ENCODE measurements around the gene PSMD12.
"Not testable (repeated sequence)": the region's sequence is repeated elsewhere in the genome, so short reads cannot be mapped to it uniquely, and the experiment has no call there.

Gene PSMD12

DNA sequence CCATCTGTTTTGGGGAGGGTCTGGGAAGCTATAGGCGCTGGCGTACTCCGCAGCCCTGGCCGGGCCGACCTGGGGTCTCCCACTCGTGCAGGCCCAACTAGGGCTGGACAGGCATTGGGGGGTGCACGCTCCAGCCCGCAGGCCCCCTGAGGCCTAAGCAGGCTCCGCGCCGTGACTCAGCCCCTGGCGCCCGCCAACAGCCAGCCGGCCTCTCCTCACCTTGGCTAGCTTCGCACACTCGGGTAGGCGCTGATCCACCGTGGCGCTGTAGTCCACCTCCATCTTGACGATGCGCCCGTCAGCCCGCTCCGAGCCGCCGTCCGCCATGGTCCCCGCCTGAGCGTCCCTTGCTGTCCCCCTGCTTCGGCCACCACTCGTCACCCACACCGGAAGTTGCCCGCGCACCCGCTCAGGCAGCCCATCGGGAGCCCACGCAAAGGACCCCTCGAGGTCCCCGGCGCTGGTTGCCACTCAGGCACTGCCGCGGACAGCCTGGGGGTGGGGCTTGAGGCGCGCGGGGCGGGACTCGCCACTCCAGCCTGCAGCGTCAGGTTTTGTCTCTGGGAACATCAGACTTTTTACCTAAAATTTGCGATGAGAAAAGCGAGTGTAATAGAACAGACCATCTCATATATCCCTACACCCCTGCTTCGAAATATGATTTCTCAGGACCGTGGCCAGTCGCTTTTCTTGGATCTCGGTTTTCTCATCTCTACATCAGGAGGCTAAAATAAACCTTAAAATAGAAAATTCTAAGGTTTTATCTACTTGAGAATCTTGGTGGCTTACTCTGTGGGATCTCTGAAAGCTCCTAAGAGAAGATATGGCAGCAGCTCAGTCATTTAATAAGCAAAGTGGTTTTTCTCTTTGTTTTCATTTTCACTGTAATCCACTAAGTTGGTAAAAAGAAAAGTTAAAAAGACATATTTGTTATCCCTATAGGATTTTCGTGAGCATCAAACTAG, at the start of gene PSMD12:
TSS of gene PSMD12 (minus strand) at position 385 of the 965 bp plus-strand sequence. CDS start at position 327, 58 bp downstream.
- DNase-seq = peak; percentile 84

DNA sequence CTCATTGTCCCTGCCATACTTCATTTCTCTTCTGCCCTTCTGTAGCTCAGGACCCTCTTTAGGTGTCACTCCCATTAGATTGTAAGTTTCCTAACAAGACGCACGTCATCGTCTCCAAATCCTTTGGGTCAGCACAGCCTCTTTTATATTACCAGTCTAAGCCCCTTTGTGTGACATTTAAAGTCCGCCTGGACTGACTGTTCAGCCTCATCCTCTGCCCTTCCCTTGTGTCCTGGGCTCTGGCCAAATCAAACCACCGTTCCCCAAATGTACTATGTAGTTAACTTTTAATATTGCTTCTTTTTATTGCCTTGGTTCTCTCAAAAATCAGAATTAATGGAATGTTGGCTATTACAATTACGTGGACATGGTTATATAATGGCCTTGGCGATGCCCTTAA, 48.9 kb upstream of the PSMD12 start:
- DNase-seq = no peak

DNA sequence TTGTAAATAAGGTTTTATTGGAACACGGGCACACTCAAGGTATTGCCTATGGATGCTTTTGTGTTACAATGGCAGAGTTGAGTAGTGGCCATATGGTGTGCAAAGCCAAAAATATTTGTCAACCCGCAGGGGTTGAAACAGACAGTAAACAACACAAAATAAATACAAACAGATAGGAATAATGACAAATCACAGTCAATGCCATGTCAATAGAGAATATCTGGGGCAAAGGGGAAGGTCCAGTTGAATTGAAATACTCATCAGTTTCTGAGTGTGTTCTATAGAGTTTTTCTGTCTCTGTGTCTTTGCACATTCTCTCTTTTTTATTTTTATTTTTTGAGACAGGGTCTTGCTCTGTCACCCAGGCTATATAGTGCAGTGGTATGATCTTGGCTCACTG, 48.2 kb upstream of the PSMD12 start:
- no peak for DNase-seq

DNA sequence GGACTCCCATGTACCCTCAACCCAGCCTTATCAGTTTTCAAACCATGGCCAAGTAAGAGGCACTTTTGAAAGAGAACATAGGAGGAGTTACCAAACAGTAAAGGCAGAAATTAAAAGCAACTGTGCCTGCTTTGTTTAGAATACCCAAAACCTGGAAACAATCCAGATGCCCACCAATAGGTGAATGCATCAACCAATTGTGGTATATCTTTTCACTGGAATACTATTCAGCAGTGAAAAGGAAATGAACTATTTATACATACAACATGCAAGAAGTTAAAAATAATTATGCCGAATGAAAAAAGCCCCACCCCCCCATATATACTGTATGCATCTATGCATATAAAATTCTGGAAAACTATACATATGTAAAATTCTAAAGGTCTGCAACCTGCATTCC, 47.8 kb upstream of the PSMD12 start:
- DNase-seq = no peak

DNA sequence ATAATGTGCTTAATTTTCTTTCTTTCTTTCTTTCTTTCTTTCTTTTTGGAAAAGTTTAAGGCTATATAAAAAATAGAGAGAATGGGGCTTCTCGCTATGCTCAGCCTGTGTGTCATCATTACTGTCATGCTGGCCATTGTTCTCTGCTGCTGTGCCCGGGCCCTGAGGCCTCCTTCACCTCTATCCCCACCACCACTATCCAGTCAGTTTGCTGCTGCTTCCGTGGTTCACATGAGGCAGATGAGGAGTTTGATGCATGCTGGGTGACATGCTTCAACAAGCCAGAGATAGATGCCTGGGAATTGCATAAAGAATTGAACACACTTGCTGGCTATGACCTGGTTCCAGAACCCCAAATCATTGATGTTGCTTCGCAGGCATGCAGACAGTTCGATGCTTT, 47.0 kb upstream of the PSMD12 start:
- no peak for DNase-seq

DNA sequence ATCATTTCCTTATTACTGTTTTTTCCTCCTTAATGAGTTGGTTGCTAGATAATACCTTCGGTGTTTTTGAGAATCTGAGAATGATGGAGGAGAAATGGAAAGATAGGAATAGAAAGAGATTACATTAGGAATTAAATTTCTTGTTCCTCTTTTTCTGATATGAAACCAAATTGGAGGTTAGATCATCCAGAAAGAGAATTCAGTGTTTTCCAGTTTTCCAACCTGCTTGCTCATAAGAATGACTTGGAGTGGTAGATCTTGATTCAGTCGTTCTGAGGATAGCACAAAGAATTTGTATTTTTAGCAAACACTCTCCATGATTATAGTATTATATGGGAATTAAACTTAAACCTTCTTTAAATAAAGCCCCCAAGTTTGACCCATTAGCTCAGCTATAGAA, 46.6 kb upstream of the PSMD12 start:
- no peak for DNase-seq

DNA sequence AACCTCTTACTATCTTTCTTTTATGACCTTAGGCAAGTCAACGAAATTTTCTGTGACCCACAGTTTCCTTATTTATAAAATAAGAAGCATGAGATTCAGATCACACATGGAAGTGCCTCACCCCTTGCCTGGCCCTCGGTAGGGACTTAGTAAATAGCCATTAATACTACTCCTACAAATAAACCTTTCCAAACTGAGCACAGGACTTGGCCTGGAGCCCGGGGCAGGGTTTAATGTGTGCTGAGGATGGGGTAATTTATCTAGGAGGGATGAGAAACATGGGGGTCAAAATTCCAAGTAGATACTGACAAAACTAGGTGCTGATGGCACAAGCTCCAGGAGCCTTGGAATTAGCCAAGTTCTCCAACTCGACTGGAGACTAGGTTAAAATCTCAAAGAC, 45.7 kb upstream of the PSMD12 start:
- no peak for DNase-seq

DNA sequence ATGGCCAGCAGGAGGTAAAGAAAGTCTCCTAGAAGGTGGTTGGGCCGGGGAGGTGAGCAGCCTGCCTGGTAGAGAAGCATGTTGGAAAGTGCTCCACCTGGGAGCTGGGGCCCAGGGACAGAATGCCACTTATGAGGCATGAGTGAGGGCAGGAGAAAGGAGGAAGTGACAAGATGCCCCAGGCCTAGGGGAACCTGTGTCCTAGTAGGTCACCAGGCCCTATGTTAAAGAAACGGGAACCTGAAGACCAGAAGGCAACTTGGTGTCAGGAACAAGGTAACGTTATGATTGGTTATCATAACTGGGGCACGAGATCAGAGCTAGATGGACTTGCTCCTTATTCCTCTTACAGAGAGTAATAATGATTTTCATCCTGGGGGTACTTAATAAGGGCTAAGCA, 45.0 kb upstream of the PSMD12 start:
- DNase-seq = no peak

DNA sequence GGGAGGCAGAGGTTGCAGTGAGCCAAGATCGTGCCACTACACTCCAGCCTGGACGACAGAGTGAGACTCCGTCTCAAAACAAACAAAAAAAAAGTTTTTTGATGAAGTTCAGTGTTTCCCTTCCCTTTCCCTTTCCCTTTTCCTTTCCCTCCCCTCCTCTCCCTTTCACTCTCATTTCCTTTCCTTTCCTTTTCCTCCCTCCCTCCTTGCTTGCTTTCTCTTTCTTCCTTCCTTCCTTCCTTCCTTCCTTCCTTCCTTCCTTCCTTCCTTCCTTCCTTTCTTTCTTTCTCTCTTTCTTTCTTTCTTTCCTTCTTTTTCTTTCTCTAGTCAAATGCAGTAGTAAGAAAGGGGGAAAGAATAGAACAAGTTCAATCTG, 42.1 kb upstream of the PSMD12 start:
- not testable (repeated sequence) for DNase-seq

DNA sequence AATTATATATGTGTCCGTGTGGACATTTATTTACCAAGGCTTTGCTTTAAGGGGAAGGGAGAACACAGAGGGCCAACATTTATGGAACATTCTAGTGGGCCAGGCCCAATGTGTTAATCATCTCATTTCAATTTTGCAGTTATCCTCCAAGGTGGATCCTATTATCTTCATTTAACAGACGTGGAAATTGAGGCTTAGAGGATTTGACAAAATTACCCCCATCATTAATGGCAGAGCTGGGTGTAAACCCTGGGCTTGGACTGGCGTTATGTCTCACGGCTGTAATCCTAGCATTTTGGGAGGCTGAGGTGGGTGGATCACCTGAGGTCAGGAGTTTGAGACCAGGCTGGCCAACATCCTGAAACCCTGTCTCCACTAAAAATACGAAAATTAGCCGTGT, 37.1 kb upstream of the PSMD12 start:
- DNase-seq = no peak

DNA sequence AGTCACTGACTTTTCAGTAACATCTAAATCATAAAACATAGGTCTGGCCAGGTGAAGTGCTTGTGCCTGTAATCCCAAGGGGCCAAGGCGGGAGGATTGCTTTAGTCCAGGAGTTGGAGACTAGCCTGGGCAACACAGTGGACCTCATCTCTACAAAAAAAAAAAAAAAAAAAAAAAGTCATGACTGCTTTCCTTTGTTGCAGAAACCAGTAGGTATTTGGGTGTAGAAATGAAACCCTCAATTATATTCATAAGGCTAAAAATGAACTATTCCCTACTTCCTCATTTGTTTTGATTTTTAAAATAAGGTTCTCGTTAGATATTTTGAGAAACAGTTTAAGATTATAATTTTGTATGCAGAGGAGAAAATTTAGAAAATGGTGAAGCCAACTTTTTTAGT, 36.7 kb upstream of the PSMD12 start:
- DNase-seq = no peak

DNA sequence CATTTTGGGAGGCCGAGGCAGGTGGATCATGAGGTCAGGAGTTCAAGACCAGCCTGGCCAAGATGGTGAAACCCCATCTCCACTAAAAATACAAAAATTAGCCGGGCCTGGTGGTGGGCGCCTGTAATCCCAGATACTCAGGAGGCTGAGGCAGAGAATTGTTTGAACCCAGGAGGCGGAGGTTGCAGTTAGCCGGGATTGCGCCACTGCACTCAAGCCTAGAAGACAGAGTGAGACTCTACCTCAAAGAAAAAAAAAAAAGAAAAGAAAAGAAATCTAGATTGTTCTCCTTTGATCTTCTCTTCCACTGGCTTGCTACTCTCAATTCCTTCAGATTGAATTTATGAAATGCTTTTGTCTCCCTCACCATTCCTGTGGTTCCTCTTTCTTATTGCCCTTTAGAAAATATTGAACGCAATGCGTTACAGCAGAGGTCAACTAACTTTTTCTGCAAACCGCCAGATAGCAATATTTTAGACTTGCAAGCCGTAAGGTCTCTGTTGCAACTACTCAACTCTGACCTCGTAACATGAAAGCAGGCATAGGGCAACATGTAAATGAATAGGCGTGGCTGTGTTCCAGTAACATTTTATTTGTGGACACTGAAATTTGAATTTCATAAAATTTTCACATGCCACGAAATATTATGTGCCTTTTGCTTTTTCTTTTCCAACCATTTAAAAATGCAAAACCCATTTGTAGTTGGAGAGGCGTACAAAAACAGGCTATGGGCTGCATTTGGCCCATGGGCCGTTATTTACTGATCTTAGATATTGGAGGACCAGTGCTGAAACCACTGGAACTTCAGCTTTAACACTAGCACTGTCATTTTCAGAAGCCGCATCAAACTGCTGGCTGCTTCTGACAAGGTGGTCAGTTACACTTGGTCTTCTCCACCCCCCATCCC, 35.5 kb upstream of the PSMD12 start:
- no peak for DNase-seq

DNA sequence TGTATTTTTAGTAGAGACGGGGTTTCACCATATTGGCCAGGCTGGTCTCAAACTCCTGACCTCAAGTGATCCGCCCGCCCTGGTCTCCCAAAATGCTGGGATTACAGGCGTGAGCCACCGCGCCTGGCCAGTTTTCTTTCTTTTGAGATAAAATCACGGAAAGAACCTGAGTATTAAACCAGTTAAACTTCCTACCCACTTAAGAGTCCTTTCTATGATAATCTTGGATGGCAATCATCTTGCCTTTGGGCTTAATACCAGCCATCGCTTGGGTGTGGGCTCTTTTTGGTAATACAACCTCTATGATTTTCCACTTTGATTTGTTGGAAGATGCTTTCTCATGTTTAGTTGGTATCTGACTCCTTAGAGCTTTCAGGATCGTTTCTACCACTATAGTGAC, 34.7 kb upstream of the PSMD12 start:
- no peak for DNase-seq

DNA sequence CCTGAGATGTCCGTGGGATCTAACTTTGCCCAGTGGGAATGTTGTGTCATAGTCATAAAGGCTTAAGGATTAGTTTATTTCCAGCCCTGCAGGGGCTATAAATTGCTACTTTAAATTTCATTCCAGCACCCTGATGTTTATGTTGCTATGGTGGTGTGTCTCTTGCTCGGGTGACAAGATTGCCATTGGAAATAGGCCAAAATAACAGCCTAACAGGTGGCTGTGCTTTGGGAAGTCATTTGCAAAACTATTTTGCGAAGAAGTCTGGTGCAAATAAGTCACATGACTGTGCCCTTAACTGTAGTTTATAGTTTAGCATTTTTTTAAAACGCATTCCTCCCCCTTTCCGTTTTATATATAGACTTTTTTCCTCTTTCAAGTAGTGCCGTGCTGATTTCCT, 33.8 kb upstream of the PSMD12 start:
- peak; percentile 15 for DNase-seq

DNA sequence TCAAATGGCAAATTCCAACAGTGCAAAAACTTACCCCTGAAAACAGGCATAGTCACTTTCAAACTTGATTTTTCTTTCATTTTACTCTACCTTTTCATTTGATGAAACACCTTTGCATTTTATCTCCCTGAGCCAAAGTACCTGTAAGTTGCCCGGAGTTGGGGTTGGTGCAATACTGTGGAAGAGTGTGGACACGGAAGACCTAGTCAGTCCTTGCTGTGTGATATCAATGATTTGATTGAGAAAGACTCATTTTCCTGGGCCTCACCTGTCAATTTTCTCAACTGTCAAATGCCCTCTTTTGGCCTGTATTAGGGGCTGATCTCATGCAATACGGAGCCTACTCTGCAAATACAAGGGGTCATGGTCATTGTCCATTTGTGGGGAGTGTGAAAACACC, 33.3 kb upstream of the PSMD12 start:
- no peak for DNase-seq

DNA sequence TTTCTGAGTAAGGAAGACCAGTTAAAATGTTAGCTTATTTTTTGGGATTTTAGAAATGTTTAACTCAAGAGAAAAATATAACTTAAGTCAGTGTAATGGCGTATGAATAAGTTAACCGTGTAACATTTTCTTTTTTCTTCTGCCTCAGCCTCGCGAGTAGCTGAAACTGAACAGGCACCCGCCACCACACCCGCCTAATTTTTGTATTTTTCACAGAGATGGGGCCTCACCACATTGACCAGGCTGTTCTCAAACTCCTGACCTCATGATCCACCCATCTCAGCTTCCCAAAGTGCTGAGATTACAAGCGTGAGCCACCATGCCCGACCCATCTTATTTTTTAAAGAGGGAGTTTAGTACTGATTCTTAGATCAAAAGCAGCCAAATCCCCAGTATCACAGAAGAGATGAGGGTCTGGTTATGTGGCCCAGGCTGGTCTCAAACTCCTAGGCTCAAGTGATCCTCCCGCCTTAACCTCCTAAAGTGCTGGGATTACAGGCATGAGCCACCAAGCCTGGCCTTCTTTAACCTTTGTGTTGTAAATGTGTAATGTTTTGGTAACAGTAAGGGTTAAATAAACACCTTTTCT, 27.5 kb upstream of the PSMD12 start:
- DNase-seq = no peak

DNA sequence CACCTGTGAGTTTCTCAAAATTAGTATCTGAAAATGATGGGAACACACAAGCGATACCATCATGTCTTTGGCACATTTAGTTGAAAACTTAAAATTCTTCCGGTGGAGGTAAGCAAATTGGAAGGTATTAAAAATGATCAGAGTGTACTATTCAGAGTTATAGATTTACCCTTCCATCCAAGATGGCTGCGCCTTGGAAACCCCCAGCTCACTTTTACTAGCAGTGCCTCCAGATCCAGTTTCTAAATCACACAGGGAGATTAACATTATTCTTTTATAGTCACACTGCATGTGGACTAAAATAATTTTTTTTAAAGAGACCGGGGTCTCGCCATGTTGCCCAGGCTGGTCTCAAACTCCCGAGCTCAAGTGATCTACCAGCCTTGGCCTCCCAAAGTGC, 25.7 kb upstream of the PSMD12 start:
- DNase-seq = no peak

DNA sequence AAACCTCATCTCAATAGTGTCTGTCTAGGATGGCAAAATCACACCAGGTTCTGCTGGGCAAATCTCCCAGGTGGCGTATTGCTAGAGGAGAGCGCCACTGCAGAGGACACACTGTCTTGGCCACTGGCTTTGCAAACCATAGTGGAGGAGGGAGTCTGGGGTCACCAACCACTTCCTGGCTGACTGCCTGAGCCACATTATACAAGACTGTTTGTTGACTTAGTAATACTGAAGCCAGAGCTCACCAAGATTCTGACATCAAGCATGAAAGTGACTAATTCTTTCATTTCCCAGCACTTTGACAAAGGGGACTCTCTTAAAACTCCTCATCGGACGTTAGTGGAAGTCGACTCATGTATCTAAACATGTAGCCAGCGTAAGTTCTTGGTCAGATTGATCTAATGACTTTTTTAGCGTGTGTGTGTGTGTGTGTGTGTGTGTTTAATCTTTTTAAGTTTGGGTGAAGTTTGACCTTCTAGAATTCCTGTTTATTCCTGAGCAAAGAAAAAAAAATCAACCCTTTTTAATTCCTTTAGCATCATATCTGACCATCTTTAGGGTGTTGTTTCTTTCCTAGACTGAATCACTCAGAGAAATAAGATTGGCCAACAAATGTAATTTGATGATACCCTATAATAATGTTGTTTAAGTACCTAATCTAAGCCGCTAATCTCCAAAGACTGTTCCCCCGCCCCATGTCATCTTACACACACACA, 24.4 kb upstream of the PSMD12 start:
- DNase-seq = peak; percentile 53

DNA sequence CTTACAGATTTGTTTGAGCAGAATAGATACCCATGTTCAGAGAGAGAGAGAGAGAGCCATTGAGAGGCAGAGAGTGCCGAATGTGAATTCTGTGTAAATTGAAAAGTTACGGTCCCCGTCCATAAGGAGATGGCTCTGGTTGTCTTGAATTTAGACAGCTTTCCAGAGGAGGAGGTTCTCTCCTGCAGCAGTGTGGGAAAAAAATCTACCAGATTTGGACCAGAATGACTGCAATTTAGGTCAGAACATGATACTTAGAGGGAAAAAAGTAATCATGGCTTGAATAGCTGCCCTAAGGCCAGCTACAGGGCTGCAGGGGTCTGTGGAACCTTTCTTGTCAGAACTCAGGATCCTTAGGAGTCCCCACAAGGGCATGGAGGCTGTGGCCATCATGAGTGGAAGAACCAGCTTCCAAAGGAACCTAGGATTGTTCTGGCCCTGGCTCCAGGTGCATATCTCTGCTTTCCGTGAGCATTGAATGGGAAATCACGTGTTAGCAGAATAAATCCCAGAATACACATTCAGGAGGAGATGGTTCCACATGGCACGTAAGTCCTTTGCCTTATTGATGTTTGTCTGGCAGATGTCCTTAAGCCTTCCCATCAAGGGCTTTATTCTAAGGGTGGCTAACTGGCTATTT, 23.7 kb upstream of the PSMD12 start:
- DNase-seq = no peak

DNA sequence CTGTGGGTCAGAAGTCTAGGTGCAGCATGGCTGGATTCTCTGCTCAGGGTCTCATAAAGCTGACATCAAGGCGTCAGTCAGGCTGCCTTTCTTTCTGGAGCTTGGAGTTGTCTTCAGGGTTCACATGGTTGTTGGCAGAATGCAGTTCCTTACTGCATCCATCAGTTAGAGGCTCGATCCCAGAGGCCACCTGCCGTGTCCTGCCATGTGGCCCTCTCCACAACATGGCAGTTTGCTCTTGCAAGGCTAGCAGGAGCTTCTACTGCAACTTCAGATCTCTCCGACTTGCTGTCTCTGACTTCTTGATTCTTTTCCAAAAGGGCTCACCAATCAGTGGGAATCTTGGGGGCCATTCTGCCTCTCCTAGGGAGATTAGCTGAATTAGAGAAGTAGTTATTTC, 22.6 kb upstream of the PSMD12 start:
- no peak for DNase-seq

DNA sequence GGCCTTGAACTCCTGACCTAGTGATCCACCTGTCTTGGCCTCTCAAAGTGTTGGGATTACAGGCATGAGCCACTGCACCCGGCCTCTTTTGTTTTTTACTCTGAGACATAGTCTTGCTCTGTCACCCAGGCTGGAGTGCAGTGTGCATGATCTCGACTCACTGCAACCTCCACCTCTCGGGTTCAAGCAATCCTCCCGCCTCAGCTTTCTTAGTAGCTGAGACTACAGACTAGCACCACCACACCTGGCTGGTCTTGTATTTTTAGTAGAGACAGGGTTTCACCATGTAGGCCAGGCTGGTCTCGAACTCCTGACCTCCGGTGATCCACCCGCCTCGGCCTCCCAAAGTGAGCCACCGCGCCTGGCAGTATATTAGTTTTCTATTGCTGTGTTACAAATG, 22.2 kb upstream of the PSMD12 start:
- not testable (repeated sequence) for DNase-seq

DNA sequence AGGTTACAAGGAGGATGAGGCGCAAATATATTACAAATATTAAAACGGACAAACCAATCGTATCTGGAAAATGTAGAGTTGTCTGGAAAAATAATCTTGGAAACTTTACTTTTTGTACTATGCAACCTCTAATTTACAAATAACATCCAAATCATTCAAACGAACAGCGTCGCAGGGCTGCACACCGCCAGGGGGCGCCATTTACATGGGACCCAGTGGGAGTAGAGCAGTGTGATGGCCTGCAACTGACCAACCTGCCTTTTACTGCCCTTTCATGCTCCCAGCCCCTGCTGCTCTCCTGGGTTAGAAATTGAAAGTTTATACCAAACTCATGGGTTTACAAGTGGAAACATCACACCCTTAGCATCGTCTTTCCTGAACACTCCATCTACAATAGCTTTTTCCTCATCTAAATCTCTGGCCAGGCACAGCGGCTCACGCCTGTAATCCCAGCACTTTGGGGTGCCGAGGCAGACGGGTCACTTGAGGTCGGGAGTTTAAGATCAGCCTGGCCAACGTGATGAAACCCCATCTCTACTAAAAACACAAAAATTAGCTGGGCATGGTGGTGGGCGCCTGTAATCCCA, 20.7 kb upstream of the PSMD12 start:
- DNase-seq = no peak
